GM19438 (cell line): ENCODE measurements around the gene SULT1E1.
A peak's percentile ranks its signal among the peaks of the same experiment; 100 is the strongest.
"Not testable (repeated sequence)": the region's sequence is repeated elsewhere in the genome, so short reads cannot be mapped to it uniquely, and the experiment has no call there.

ENCODE experiments used
- ATAC-seq: cut with Tn5 transposase; IDR thresholded peaks from one replicate; pipeline ENCODE4 v1.9.1; 2021; ENCODE audit warnings: low read depth; ENCODE audit not compliant: unreplicated experiment

The SULT1E1 gene

DNA sequence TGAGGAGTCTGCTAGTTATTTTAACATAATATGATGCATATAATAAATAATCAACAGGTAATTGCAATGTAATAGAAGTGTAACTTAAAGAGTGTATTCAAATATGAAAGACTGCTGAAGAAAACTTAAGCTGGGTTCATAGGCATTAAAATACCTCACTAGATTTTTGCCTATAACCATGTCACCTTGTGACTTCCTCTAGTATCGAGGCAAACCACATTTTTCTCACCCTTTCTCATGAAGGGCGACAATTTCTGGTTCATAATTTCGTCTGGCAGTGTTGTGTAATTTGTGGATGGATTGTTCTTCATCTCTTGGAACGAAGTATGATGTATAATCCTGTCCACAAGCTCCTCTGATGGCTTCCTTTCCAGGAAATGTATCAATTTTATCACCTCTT lies 16.0 kb downstream of the SULT1E1 start:
- no peak for ATAC-seq

DNA sequence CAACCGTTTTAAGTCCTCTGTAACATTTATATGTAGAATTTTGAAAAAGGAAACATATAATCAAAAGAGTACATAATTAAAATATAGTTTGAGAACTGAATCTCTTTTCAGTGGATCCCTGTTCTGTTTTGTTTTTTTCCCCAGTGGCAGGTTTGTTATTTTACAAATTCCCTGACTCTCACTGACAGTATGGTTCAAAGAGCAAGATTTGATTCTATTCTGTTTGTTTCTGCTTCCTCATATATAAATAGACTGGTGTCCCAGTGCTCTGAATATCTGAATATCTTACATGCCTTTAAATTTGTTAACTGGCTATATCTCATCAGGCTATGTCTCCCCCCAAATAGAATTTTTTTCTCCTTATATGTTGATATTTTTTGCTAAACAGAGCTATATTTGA lies 16.6 kb downstream of the SULT1E1 start:
- no peak for ATAC-seq

DNA sequence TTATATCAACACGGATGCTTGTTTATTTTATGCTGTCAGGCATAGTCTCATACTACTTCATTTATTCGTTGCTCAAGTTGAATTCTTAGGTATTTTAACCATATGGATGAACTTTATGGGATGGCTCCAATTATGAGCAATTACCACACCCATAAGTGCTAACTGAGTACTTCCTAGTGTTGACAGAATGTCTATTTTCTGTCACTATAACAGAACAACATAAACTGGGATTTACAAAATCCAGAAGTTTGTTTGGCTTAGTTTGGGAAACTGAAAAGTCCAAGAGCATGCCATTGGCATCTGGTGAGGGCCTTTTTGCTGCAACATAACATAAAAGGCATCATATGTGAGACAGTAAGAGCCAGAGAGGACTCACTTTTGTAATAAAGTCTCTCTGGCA lies 21.0 kb downstream of the SULT1E1 start:
- ATAC-seq: no peak

DNA sequence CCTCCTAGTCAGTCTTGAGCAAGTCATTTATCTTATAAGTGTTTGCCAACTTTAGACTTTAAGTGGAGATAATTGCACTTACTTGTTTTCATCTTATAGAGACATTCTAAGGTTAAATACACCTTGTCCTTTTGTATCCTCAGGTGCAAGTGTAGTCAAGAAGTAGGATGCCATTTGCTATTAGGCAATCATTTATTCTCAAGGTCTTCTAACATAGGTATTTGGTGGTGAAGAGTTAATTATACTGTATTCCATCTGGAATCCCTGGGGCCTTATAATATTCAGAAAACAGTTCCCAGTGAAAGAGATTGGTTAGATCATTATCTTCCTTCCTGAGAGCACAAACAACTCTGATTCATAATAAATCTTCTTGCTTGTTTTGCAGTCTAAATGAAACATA lies 23.7 kb downstream of the SULT1E1 start:
- ATAC-seq: no peak

DNA sequence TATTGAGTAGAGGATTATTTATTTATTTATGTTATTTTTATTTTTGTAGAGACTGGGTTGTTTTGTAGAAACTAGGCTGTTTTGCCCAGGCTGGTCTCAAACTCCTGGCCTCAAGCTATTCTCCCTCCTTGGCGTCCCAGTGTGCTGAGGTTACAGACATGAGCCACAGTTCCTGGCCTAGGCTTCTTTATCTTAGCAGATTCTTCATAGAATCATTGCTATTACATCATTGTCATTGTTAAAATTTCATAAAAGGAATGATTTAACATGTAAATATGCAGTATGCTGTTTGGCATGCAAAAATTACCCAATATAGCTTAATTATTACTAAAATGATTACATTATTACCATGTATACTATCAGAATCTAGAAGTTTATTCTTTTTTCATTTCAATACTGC lies 24.2 kb downstream of the SULT1E1 start:
- ATAC-seq: no peak

DNA sequence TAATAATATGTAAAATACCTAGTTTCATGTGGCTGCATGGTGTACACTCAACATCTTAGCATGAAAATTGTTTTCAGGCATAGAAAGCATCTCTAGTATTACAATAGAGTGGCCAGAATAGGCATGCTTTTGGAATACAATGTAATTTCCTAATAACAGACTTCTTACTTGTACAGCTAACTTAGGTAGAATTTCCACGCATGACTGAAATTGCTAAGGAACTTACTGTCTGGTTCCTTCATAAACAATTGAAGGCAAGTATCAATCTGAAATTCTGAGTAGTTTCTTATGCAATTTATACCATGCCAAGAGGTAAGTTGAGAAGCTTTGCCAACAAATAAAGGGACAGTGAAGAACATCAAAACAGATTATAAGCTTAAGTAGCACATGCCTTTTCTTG lies 26.7 kb downstream of the SULT1E1 start:
- ATAC-seq: no peak

DNA sequence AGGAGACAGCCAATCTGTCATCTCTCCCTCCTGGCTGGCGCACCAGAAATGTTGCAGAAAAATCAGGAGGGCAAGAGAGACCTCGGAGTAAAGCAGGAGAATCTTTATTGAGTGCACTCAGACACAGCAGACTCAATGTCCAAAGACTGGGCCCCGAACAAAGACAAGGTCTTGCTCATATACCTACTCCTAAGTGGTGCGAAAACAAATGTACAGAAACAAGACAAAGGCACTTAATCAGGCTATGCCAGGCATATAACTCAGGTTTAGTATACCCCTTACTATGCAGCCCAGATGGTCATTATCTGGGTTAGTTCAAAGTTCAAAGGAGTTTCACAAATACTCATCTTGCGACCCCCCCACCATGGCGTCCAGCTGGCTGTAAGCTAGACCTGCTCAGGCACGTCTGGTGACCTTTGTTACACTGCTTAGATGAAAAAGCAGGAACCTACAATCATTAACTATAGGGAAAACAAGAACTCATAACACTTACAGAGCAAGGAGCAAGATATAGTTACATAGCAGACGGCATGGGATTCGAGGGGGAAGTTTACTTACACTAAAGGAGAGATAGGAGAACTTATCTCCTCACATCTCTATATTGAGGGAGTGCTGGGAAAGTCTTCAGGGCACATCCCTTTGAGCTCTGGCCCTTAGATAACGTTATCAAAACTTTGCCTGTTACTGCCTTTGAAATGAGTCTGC lies 27.5 kb downstream of the SULT1E1 start:
- ATAC-seq: no peak

DNA sequence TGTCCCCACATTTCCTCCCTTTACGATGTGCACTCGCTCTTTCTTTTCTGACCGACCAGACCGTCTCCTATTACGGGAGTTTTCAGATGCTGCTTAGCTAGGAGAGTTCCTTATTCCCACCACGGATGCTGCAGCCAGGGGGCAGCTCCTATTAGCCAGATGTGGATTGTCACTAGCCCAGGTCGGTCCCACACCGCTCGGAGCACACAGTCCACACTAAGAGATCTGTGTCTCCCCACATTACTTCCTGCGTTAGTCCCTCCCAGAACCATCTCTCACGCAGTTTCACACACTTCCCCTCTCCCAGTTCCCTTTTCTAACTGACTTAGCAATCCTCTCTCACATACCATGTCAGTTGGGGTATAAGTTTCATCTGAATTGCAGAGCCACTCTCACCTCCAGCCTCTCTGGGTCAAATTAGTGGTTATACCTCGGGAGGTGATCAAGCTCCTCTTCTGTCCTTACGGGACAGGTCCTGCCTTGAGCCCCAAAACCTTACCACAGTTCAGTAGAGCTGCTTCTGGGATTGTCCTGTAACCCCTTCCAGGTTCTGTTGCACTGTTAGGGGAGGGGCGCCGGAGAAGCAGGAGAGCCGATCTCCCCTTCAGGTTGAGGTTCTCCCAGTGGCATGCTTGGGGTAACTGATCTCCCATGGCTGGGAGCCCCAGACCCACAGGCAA lies 28.2 kb downstream of the SULT1E1 start:
- ATAC-seq: peak; percentile 92

DNA sequence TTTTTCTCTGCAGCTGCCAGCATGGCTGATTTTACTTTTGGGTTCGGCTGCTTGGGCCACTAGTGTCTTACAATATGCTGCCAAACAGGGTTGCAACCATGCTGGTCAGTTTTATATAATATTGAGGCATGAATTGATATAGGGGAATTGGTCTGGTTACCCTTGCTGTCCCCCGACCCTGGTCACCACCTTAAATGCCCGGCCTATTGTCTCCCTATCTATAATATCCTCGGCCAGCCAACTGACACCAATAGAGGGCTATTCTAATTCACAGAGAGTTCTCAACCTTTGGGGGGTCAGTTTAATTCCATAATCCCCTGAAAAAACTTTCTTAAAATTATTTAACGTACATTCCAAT lies 28.7 kb downstream of the SULT1E1 start:
- no peak for ATAC-seq

DNA sequence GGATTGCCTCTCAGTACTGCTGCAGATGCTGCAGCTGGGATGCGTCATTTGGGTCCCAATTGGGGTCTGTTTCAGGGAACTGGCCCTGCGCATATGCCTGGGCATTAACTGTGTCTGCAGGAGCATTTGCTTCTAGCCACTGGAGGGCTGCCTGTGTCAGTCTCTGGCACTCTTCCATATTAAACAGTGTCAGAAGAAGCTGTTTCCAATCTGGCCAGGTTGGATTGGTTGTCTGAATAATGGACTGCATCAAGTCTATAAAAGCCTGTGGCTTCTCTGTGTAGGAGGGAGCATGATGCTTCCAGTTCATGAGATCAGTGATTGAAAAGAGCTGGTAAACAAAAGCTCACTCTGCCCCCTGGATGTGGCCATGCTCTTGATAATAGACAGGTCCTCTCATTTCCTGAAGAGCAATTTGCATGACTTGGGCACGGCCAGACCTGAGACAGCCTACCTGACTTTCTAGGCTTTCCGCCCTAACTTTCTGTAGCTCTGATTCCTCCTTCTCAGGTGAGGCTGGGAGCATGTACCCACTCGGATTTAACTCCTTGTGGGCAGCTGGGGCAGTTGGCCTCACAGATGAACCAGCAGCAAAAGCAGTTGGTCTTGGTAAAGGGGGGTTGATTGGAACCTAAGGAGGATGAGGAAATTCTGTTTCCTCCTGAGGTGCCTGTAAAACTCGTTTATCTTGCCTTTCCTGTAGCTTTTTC lies 29.2 kb downstream of the SULT1E1 start:
- ATAC-seq: peak; percentile 47

DNA sequence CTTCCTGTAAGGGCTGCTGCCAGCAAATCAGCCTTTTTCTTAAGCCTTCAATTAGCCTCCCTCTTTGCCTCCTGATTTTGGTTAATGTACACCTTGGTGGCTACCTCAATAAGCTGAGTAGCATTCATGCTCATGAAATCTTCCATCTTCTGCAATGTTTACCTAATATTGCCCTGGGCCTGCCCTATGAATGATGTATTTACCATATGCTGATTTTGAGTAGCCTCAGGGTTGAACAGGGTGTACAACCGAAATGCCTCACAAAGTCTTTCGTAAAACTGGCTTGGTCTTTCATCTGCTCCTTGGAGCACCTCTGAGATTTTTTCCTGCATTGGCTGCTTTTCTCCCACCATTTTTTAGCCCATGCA lies 29.8 kb downstream of the SULT1E1 start:
- ATAC-seq: no peak

DNA sequence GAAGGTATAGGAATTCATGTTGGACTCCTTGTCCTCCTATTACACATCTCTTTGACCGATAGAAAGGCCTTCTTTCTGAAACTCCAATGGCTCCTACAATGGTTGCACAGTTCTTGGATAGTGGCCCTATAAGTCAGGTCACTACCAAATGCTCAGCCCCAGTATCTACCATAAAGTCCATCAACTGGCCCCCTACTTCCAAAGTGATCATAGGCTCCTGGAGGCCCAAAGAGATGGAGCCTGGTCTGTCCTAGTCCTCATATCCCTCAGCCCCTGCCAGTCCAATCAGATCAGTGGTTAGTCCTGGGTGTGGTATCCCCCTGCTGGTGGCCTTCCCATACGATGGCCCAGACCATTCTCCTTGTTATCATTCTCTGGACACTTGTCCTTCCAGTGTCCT lies 30.3 kb downstream of the SULT1E1 start:
- no peak for ATAC-seq

DNA sequence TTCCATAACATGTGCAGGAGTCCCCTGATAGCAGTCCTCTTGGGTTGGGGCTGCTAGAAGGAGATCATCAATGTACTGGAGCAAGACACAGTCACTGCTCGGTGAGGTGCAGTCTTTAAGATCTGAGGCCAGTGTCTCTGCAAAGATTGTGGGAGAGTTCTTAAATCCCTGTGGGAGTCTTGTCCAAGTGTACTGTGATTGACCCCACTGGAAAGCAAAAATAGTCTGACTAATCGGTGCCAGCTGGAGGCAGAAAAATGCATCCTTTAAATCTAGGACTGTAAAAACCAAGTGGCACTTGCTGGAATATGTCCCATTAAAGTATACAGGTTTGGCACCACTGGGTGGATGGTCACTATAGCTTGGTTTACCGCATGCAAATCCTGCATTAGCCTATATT lies 31.1 kb downstream of the SULT1E1 start:
- ATAC-seq: no peak

DNA sequence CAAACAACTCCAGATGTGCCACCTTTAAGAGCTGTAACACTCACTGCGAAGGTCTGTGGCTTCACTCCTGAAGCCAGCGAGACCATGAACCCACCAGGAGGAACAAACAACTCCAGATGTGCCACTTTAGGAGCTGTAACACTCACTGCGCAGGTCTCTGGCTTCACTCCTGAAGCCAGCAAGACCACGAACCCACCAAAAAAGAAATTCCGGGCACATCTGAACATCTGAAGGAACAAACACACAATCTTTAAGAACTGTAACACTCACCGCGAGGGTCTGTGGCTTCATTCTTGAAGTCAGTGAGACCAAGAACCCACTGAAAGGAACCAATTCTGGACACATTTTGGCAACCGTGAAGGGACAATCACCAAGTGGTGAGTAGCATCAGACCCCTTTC lies 34.9 kb downstream of the SULT1E1 start:
- ATAC-seq: not testable (repeated sequence)

DNA sequence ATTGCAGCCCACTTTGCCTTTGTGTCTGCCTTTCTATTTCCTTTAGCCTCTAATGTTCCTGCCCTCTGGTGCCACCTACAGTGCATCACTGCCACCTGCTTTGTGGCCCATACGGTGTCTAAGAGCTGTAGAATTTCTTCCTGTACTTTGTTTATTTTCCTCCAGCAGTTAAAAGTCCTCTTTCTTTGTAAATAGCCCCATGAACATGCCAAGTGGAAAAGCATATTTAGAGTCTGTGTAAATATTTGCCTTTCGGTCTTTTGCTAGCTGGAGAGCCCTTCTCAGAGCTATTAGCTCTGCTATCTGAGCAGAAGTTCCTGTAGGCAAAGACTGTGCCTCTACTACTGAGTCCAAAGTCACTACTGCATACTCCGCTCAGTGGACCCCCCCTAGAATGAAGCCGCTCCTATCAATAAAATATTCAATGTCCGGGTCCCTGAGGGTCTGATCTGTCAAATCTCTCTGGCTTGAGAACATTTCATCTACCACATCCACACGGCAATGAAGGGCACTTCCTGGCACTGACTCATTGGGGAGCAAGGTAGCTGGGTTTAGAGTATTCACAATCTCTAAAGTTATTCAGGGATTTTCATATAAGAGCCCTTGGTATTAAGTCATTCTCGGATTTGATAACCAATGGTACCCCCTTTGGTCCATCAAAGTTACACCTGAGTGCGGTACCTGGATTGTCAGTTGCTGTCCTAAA lies 36.3 kb downstream of the SULT1E1 start:
- peak; percentile 92 for ATAC-seq

DNA sequence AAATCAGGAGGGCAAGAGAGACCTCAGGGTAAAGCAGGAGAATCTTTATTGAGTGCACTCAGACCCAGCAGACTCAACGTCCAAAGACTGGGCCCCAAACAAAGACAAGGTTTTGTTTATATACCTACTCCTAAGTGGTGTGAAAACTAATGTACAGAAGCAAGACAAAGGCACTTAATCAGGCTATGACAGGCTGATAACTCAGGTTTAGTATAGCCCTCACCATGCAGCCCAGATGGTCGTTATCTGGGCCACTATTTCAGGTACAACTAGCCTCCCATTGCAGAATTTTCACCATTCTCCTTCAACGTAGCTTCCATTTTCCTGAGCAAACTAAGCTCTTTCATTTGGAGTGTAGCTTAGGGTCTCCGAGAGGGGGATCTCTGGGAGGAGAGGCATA lies 36.9 kb downstream of the SULT1E1 start:
- ATAC-seq: peak; percentile 13

DNA sequence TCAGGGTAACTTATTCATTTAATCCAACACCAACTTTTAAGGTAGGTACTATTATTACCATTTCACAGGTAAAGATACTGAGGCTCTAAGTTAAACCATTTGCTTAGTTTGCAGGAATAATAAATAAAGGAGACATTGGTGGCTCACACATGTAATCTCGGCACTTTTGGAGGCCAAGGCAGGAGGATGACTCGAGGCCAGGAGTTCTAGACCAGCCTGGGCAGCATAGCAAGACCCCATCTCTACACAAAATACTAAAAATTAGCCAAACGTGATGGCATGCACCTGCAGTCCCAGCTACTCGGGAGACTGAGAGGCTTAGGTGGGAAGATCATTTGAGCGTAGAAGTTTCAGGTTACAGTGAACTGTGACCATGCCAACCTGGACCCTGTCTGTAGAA lies 37.7 kb downstream of the SULT1E1 start:
- no peak for ATAC-seq

DNA sequence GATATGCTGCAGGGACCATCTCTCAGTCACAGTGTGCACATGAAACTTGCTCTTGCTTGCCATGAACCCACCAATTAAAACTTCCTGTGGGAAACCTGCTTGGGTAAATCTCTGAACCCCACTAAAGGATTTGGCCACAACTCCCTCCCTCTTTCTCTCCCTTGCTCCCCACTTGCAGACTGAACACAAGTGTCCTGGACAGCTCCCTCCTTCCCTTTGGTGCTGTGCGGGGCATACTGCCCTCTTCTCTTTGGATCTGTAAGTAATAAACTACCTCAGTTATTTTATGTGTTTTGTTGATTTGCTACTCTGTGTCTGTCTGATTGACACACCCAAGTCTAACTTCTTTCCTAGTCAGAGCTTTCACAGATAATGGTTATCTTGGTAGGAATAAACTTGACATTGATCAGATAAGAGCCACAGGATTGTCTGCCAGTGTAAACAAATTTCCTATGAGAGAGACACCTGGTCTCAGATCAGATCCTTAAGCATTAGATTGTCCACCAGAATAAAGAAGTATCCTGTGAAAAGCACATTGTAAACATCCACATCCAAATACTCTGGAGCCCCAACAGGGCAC lies 41.8 kb downstream of the SULT1E1 start:
- ATAC-seq: no peak

DNA sequence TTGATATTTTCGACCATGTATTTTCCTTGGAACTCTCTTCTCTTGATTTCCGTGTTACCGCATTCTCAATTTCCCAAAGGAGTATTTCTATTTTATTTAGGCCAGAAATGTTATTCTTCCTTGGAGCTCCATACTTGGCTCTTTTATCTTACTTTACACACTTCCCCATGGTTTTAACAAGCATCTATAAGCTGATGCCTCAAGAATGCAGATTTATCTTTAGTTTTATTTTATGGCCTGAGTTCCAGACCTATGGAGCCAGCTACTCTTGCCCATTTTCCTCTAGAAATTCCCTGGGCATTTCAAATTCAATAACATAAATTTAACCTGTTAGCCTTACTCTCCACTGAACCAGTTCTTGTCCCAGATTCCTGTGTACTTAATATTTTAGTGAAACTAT lies 43.7 kb downstream of the SULT1E1 start:
- no peak for ATAC-seq

DNA sequence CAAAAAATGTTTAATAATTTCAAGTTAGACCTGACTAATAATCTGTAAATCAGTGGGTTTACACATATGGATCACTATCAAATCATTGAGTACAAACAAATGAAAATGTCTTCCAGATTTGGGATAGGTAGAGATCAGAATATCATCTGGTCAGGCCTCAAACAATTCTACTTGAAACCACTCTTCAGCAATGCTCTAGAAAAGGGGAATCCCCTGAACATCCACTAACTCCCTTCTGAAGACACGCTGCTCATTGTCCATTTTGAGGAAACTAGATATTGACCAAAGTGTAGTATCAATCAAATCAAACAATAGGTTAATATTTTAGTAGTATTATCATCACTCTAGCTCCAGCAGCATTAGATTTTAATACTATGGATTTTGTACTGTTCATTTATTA lies 46.3 kb downstream of the SULT1E1 start:
- ATAC-seq: no peak

DNA sequence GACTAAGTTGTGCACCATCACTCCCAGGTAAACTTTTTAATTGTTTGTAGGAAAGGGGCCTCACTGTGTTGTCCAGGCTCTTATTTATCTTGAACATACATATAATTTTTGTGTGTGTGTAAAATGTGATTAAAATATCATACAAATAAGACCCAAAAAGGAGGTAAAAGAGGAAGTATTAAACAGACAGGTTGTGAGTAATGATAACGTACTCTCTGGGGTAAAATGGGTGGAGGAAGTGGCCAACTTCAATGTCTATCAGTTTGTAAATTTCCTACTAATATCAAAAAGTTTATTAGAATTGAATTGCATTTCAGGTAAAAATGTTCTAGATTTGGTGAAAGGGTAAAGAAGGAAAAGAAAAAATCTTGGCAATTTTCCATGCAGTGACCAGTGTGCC lies 48.8 kb downstream of the SULT1E1 start:
- no peak for ATAC-seq
